A549 (cell line): ENCODE measurements around the gene NALCN. TPM values are rescaled to one million over a fixed set of nuclear protein-coding genes. Genes with fewer than 3 reads are reported as not detected.

ENCODE experiments used
- ATAC-seq, 2 experiments: fragments of 200-7000 bp in 1 of 2; fragments of >200 bp in 1 of 2; cut with Nextera tagmentation in 1 of 2; cut with Tn5 transposase in 1 of 2; 3 replicates each; pipeline versions ENCODE4 v1.8.0 to v1.9.1; 2018 to 2020; ENCODE audit warnings: mild to moderate bottlenecking in 1 of 2, moderate library complexity in 1 of 2
- CTCF ChIA-PET: fragments of 300-600 bp; sonication (Branson Sonifier 250); formaldehyde crosslinking; extraction: SDS; loops from one replicate; lab custom pipeline; 2021; ENCODE audit warnings: antibody characterized with exemption, inconsistent platforms; lab: Yijun Ruan, JAX
- POLR2A ChIA-PET: fragments of 350-600 bp; formaldehyde crosslinking; extraction: SDS; loops from one replicate; lab custom pipeline; 2021; ENCODE audit warnings: antibody characterized with exemption, inconsistent platforms; lab: Yijun Ruan, JAX
- DNase-seq, 2 experiments: peaks; one replicate each; pipeline versions ENCODE4 v3.0.0 to v3.0.0-alpha.2; 2011 to 2016; ENCODE audit warnings: low read depth in 1 of 2, low spot score in 1 of 2
- FAIRE-seq: peaks from 2 replicates; lab custom pipeline; 2011; peaks lifted over from hg19 to GRCh38; lab: Jason Lieb, UNC
- H3K27ac ChIP-seq, 2 experiments: fragments of >200 bp; sonication (Bioruptor Twin); formaldehyde crosslinking; 3 replicates each; pipeline ENCODE4 v1.5.1; 2016 to 2017
- H3K4me1 ChIP-seq: fragments of >200 bp; sonication (Bioruptor Twin); formaldehyde crosslinking; 3 replicates; pipeline ENCODE4 v1.6.1; 2016
- H3K4me2 ChIP-seq: fragments of >200 bp; sonication (Bioruptor Twin); formaldehyde crosslinking; 3 replicates; pipeline ENCODE4 v1.6.1; 2016
- H3K4me3 ChIP-seq: fragments of >200 bp; sonication (Bioruptor Twin); formaldehyde crosslinking; 3 replicates; pipeline ENCODE4 v1.5.1; 2016
- H3K9me3 ChIP-seq: fragments of >200 bp; sonication (Bioruptor Twin); formaldehyde crosslinking; 3 replicates; pipeline ENCODE4 v1.6.1; 2016
- CEBPB ChIP-seq, 2 experiments: fragments of >200 bp in 1 of 2; sonication (Bioruptor Twin) in 1 of 2; formaldehyde crosslinking in 1 of 2; IDR thresholded peaks; 2 replicates each; pipeline ENCODE4 v1.6.1; 2012 to 2016
- FOSB ChIP-seq: fragments of 250-450 bp; sonication (Bioruptor Pico); IDR thresholded peaks from 2 replicates; pipeline ENCODE4 v1.5.0; 2020; ENCODE audit warnings: mild to moderate bottlenecking, moderate library complexity
- FOSL2 ChIP-seq, 2 experiments: fragments of 450-650 bp in 1 of 2; fragments of >200 bp in 1 of 2; sonication (Bioruptor Twin) in 1 of 2; formaldehyde crosslinking; IDR thresholded peaks; 2 replicates each; pipeline versions ENCODE4 v1.5.0 to v1.6.1; 2016 to 2020; ENCODE audit warnings: mild to moderate bottlenecking in 1 of 2, moderate library complexity in 1 of 2
- HDAC2 ChIP-seq: fragments of 200-600 bp; sonication (generic); IDR thresholded peaks from 2 replicates; pipeline ENCODE4 v1.6.1; 2016
- HEYL ChIP-seq: fragments of 250-450 bp; sonication (Bioruptor Pico); IDR thresholded peaks from 2 replicates; pipeline ENCODE4 v1.8.0; 2021; ENCODE audit warnings: mild to moderate bottlenecking, moderate library complexity
- HOXA7 ChIP-seq: fragments of 250-450 bp; sonication (Bioruptor Pico); IDR thresholded peaks from 2 replicates; pipeline ENCODE4 v1.5.0; 2020; ENCODE audit warnings: mild to moderate bottlenecking, moderate library complexity
- HOXB13 ChIP-seq: fragments of 250-450 bp; sonication (Bioruptor Pico); IDR thresholded peaks from 2 replicates; pipeline ENCODE4 v1.5.0; 2020; ENCODE audit warnings: low read depth, mild to moderate bottlenecking, moderate library complexity
- JUNB ChIP-seq: fragments of >200 bp; sonication (Bioruptor Twin); formaldehyde crosslinking; IDR thresholded peaks from 2 replicates; pipeline ENCODE4 v1.6.1; 2016
- MAFK ChIP-seq: fragments of 450-650 bp; IDR thresholded peaks from 2 replicates; pipeline ENCODE4 v1.6.1; 2014; ENCODE audit not compliant: partially characterized antibody
- MAZ ChIP-seq: fragments of 150-350 bp; IDR thresholded peaks from 2 replicates; pipeline ENCODE4 v1.6.1; 2014; ENCODE audit warnings: antibody characterized with exemption, low read depth, low read length, borderline replicate concordance
- NFE2L2 ChIP-seq: fragments of 150-350 bp; conservative IDR thresholded peaks from 2 replicates; pipeline ENCODE4 v1.6.1; 2014; ENCODE audit warnings: low read length
- NR3C1 ChIP-seq: fragments of >200 bp; sonication (Bioruptor Twin); formaldehyde crosslinking; IDR thresholded peaks from 3 replicates; pipeline ENCODE4 v1.6.1; 2017
- PBX3 ChIP-seq: IDR thresholded peaks from 2 replicates; pipeline ENCODE4 v1.6.1; 2012
- RAD21 ChIP-seq, 2 experiments: fragments of >200 bp in 1 of 2; sonication (Bioruptor Twin) in 1 of 2; formaldehyde crosslinking in 1 of 2; IDR thresholded peaks in 1 of 2; conservative IDR thresholded peaks in 1 of 2; 2 replicates in 1 of 2; 3 replicates in 1 of 2; pipeline ENCODE4 v1.6.1; 2012 to 2018; ENCODE audit warnings: inconsistent platforms in 1 of 2
- SREBF2 ChIP-seq: fragments of 450-650 bp; IDR thresholded peaks from 2 replicates; pipeline ENCODE4 v1.6.1; 2014; ENCODE audit warnings: mild to moderate bottlenecking, moderate library complexity
- TFCP2L1 ChIP-seq: fragments of 250-450 bp; sonication (Bioruptor Pico); IDR thresholded peaks from 2 replicates; pipeline ENCODE4 v1.5.0; 2021; ENCODE audit warnings: mild to moderate bottlenecking
- TP53 ChIP-seq: fragments of 250-450 bp; sonication (Bioruptor Pico); IDR thresholded peaks from 2 replicates; pipeline ENCODE4 v1.5.0; 2021; ENCODE audit warnings: mild to moderate bottlenecking, moderate library complexity
- ZC3H11A ChIP-seq: fragments of 450-650 bp; IDR thresholded peaks from 2 replicates; pipeline ENCODE4 v1.6.1; 2014; ENCODE audit warnings: antibody characterized with exemption, mild to moderate bottlenecking
- ZFP36 ChIP-seq: fragments of 450-650 bp; IDR thresholded peaks from 2 replicates; pipeline ENCODE4 v1.6.1; 2014; ENCODE audit warnings: borderline replicate concordance; ENCODE audit not compliant: partially characterized antibody
- WGBS: methylation state at CpG from one replicate; pipeline ENCODE4 v1.1.6; 2017; ENCODE audit errors: missing lambda C conversion rate; 5-methylcytosine and 5-hydroxymethylcytosine counted together
- polyA plus RNA-seq, 4 experiments: library from polyadenylated mRNA; depleted of rRNA in 3 of 4; stranded (reverse); fragments of >200 nt; fragmentation: RNase III in 1 of 4; extraction: RNeasy Plus Mini Kit Qiagen cat#74134 plus additional on column Dnase treatment in 1 of 4; gene quantifications; 2 replicates in 3 of 4; 3 replicates in 1 of 4; pipeline ENCODE4 v1.2.3, GENCODE V29; 2011 to 2017
- TF ChIP-seq, protein P1 (sequence below): fragments of >200 bp; sonication (Bioruptor Twin); formaldehyde crosslinking; IDR thresholded peaks from 2 replicates; pipeline ENCODE4 v1.6.1; 2016
- TF ChIP-seq, protein P2 (sequence below): fragments of 150-350 bp; IDR thresholded peaks from 2 replicates; pipeline ENCODE4 v1.6.1; 2014; ENCODE audit warnings: low read depth, mild to moderate bottlenecking, low read length
- TF ChIP-seq, protein P3 (sequence below): IDR thresholded peaks from 2 replicates; pipeline ENCODE4 v1.6.1; 2012

The NALCN gene
- polyA plus RNA-seq, 2 of the 4 experiments (the other 2 are of a cell fraction) = 1.8 to 4.9 TPM

- FAIRE-seq = no peak
- ChIA-PET POLR2A (no interaction called here), CTCF (interaction anchor here (0.7 kb wide), 1 partner anchor 36 kb away, joined by 4 read pairs; no protein-coding TSS in a partner anchor)
- DNase-seq = no peak
- Histone ChIP-seq H3K27ac (no peak overlapping the region), H3K4me3 (no peak overlapping the region), H3K4me1 (no peaks in the 10 kb centered on the region), H3K9me3 (no peaks in the 10 kb centered on the region), H3K4me2 (no peak overlapping the region)
- WGBS = 67% methylated on average over 9 of the region's 9 CpGs
- ATAC-seq = no peak
- TF ChIP-seq, protein P1, sequence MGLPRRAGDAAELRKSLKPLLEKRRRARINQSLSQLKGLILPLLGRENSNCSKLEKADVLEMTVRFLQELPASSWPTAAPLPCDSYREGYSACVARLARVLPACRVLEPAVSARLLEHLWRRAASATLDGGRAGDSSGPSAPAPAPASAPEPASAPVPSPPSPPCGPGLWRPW = no peak
- no peak for TF ChIP-seq HOXB13 (CRISPR knock-in tag)
These were observed 235.1 kb downstream of the NALCN start for GRCh38 chr13:101181076-101181685.

GRCh38 chr13:101179021-101179420 lies 237.3 kb downstream of the NALCN start:
- DNase-seq (no peak), FAIRE-seq (no peak), ATAC-seq (no peak)
- POLR2A ChIA-PET = no interaction called here
- Histone ChIP-seq H3K4me1 (no peaks in the 10 kb centered on the region), H3K27ac (no peak overlapping the region), H3K4me2 (no peak overlapping the region), H3K4me3 (no peak overlapping the region), H3K9me3 (no peaks in the 10 kb centered on the region)
- CTCF ChIA-PET = no interaction called here
- TF ChIP-seq TP53 (CRISPR knock-in tag) = no peak
- no peak for TF ChIP-seq MAFK
- TF ChIP-seq ZFP36 = no peak
- TF ChIP-seq NR3C1 = no peak
- no peak for TF ChIP-seq TFCP2L1 (CRISPR knock-in tag)
- WGBS = 70% methylated on average over 4 of the region's 4 CpGs

DNA sequence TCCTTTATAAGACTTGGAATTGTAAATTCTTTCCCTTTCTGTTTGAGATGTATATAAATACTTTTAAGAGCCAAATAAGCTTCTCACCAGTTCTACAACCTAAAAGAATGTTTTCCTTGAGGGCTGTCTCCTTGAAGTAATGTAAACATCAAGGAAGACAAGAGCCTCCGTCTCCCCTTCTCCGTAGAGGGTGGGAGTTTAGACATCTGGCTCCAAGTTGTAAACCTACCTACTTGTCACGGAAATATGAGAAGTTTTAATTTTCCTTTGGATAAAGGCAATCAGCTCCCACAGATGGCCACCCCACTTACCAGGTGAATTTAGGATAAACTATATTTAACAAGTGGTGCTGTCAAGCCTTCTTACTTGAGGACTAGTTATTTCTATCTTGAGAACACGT lies 237.9 kb downstream of the NALCN start:
- DNase-seq (no peak), FAIRE-seq (no peak), ATAC-seq (no peak)
- H3K4me2 ChIP-seq = no peak overlapping the region
- CTCF ChIA-PET = no interaction called here
- no peaks in the 10 kb centered on the region for H3K9me3 ChIP-seq
- WGBS = 91% methylated on average over 4 of the region's 4 CpGs
- POLR2A ChIA-PET = no interaction called here
- no peak overlapping the region for H3K4me3 ChIP-seq
- TF ChIP-seq HOXA7 (no peak), MAZ (no peak), ZFP36 (no peak), RAD21 (conservative IDR thresholded peaks at IDR 0.05 in 1 of 2, IDR thresholded peaks at IDR 0.05 in 1 of 2) (no peak), HEYL (CRISPR knock-in tag) (no peak), SREBF2 (no peak), FOSB (CRISPR knock-in tag) (no peak), PBX3 (no peak), FOSL2 (IDR thresholded peaks at IDR 0.05) (no peak), FOSL2 (CRISPR knock-in tag; IDR thresholded peaks at IDR 0.05) (no peak), ZC3H11A (no peak), TP53 (CRISPR knock-in tag) (no peak), NFE2L2 (no peak), CEBPB (IDR thresholded peaks at IDR 0.05) (no peak), NR3C1 (no peak), JUNB (no peak), HDAC2 (no peak)
- TF ChIP-seq, protein P2, sequence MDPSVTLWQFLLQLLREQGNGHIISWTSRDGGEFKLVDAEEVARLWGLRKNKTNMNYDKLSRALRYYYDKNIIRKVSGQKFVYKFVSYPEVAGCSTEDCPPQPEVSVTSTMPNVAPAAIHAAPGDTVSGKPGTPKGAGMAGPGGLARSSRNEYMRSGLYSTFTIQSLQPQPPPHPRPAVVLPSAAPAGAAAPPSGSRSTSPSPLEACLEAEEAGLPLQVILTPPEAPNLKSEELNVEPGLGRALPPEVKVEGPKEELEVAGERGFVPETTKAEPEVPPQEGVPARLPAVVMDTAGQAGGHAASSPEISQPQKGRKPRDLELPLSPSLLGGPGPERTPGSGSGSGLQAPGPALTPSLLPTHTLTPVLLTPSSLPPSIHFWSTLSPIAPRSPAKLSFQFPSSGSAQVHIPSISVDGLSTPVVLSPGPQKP = no peak
- TF ChIP-seq, protein P3, sequence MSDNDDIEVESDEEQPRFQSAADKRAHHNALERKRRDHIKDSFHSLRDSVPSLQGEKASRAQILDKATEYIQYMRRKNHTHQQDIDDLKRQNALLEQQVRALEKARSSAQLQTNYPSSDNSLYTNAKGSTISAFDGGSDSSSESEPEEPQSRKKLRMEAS = no peak
- no peaks in the 10 kb centered on the region for H3K4me1 ChIP-seq
- H3K27ac ChIP-seq = no peak overlapping the region
